Left renal pelvis (tissue), 4 donors: ENCODE measurements around the gene BCLAF1. TPM values are rescaled to one million over a fixed set of nuclear protein-coding genes. Genes with fewer than 3 reads are reported as not detected.

Experiments
- DNase-seq, 4 donors: peaks; one replicate each; pipeline ENCODE4 v3.0.0-alpha.2; 2013; ENCODE audit warnings: low read depth in 4 of 4, low spot score in 3 of 4
- polyA plus RNA-seq, 4 donors: library from polyadenylated mRNA; unstranded; fragments of 120-200 nt; gene quantifications; one replicate each; pipeline ENCODE4 v1.2.1, GENCODE V29; 2013; ENCODE audit not compliant: insufficient read length in 4 of 4

BCLAF1 gene
- 100 to 1,000 TPM; 162 to 268 (median 213) TPM for polyA plus RNA-seq

DNA sequence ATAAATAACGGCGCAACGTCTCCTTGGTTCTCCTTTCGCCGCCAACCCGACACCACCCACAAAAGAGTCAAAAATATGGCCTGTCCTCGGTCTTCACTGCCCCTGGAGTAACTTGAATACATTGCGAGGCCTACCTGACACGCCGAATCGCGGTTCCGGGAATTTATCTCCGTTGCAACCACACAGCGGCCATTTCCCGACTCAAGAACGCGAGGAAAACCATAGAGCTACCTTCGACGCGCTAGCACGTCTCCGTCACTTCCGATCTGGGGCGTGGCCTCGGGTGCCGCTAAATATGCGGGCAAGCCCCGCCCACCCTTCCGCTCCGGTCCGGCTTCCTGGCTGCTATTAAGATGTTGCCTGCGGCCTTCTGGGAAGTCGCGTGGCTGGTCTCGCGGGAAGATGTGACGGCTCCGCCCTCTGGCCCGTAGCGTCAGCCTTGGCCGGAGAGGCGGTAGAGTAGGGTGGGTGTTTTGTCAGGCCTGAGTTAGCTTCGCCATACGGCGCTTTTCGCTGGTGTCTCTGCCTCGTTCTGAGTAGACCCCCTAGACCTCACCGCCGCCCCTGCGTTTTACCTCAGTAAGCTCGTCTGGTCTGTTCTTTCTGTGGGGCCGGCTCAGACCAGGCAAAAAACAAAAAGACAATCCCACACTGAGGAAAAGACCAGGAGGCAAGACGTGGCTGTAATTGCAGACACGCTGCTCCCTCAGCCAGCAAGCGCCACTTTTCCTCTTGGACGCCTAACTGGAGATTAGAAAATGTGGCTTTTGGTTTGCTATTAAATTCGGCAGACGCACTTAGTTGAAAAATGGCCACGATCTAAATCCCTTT is at the start of gene BCLAF1:
Gene BCLAF1 (minus strand): TSS at position 268 of the 831 bp plus-strand sequence. CDS start 9,980 bp downstream, outside the sequence.
- DNase-seq: peak; percentile 97 to 99 (median 99)

- no peak for DNase-seq
Observed at GRCh38 chr6:136338486-136338885, 48.8 kb upstream of the BCLAF1 start.

GRCh38 chr6:136337606-136338005 is 48.0 kb upstream of the BCLAF1 start:
- no peak for DNase-seq

DNA sequence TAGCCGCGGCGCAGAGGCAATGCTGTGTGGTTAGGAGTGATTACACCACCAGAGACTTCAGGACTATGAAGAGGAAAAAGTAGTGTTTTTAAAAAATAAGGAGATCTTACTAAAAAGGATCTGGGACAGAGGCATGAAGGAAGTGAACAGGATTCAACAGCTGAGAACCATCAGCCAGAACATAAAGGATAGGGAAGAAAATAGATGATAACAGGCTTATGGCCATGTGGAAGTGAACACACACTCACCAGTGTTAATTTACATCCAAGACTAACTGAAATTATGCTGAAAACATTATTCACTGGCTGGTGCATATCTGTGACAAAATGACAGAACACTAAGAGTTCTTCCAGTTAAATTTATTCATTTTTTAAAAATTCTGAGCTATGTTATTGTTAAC is 47.5 kb upstream of the BCLAF1 start:
- DNase-seq: no peak

DNA sequence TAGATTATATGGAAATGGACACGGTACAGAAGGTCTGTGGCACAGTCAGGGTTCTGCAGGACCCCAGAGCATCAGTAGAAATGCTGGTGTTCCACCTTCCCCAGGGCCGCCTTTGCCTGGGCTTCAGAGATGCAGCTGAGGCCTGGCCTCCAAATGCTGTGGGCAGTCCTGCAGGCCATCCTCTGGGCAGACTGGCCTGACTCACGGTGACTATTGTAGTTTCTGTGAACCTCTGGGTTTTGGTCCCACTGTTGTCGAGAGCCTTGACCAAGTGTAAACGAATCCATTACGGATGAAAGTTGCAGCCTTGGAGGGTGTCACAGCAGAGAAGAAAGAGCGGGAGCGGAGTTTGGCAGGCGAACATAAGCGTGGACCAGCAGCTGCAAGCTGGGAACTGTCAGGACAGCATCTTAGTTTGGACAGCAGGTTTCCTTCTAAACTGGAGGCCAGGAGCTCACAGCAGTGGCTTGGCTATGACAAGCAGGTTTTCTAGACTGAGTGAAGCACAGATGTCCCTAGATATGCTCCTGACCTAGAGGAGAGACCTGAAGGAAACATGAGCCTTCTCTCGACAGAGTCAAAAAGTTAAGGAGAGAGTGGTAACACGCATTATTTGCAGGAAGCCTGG is 46.2 kb upstream of the BCLAF1 start:
- no peak for DNase-seq

DNA sequence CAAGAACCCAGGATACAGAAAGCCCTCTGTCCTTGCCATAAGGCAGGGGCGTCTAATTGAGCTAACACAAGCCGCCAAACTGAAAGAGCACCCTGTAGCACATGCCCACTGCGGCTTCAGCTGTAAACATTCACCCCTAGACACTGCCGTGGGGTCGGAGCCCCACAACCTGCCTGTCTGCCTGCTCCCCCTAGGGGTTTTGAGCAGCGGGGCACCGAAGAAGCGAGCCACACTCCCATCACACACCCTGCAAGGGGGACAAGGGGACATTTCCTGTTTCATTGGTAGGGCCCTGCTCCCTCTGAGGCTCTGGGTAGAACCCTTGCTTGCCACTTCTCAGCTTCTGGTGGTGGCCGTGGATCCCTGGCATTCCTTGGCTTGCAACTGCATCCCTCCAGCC is 45.2 kb upstream of the BCLAF1 start:
- no peak for DNase-seq

DNA sequence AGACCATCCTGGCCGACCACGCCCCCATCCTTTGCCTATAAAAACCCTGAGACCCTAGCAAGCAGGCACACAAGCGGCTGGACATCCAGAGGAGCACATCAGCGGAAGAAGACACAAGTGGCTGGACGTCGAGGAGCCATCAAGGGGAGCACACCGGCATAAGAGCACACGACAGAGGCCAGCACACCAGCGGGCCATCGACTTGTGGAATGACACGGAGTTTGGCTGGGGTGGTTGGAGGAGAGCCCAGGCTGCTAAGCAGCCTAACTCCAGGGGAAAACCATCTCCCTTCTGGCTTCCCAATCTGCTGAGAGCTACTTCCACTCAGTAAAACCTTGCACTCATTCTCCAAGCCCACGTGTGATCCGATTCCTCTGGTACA is 44.8 kb upstream of the BCLAF1 start:
- no peak for DNase-seq

GRCh38 chr6:136333824-136334464 is 44.3 kb upstream of the BCLAF1 start:
- no peak for DNase-seq

DNA sequence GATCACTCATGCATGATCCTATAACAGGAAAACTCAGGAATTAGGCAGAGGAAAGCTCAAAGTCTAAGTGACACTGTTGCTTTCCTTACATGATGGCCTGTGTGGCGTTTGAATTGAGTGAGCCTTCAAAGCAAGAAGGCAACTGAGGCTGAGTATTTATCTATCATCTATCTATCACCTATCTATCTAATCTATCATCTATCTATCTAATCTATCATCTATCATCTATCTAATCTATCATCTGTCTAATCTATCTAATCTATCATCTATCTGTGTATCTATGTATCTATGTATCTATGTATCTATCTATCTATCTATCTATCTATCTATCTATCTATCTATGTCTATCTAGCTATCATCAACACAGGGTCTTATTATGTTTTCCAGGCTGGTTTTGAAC is 41.8 kb upstream of the BCLAF1 start:
- DNase-seq: no peak

- no peak for DNase-seq
Observed at GRCh38 chr6:136330634-136331033, 41.0 kb upstream of the BCLAF1 start.

GRCh38 chr6:136326038-136326553 is 36.5 kb upstream of the BCLAF1 start:
- DNase-seq: no peak

DNA sequence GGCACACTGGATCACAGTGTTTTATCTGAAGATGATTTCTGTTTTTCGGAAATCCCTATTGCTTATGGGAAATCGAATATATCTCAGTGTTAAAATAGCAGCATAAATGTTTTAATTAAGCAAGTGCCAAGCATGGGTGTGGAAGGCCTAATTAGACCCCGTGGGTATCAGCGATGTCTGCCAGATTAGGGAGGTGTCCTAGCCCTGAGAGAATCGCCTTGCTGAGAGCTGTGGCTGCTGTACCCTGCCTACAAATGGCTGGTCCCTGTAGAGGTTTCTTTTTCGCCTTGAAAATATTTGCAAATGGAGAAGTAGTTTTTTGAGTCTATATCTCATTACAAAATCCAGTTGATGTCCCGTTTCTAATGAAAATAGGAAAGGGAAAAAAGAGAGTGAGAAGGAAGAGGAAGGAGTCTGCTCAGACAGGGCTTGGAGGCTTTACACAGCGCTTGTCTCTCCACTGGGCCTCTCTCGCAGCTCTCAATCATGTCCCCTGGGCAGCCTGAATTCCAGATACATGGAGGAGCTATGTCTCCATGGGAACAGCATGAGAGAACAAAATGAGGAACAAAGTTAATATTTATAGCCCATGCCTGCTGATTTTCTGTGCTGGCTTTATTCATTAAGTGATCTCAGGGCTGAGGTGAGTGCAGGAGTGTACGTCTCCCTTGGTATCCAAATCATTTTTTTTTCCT is 35.2 kb upstream of the BCLAF1 start:
- no peak for DNase-seq

GRCh38 chr6:136323431-136324112 is 33.9 kb upstream of the BCLAF1 start:
- no peak for DNase-seq

GRCh38 chr6:136319732-136320131 is 30.1 kb upstream of the BCLAF1 start:
- DNase-seq: no peak

DNA sequence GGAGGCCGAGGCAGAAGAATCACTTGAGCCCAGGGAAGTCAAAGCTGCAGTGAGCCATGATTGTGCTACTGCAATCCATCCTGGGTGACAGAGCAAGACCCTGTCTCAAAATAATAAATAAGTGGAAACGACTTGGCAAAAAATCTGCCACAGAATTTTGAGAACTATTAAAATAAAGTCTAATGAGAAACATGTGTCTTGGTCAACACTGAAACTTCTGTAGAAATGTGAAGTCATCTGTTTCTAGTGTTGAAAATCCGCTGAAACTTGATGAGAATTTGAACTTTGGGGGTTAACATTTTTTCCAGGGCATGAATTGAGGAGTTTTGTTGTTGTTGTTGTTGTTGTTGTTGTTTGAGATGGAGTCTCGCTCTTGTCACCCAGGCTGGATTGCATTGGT is 29.0 kb upstream of the BCLAF1 start:
- DNase-seq: no peak

DNA sequence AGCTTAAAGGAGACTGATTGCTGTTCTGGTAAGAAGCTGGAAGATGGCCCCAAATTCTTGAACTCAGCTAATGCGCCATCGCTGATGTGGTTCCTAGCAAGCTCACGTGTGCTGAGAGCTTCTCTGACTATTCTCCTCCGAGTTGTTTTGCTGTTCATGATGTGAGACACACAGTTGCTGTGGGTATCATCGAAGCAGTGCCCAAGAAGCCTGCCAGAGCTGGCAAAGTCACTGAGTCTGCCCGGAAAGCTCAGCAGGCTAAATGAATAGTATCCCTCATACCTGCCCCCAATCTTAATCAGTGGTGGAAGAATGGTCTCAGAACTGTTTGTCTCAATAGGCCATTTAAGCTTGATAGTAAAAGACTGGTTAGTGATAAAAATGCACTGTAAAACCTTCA is 28.3 kb upstream of the BCLAF1 start:
- no peak for DNase-seq

DNA sequence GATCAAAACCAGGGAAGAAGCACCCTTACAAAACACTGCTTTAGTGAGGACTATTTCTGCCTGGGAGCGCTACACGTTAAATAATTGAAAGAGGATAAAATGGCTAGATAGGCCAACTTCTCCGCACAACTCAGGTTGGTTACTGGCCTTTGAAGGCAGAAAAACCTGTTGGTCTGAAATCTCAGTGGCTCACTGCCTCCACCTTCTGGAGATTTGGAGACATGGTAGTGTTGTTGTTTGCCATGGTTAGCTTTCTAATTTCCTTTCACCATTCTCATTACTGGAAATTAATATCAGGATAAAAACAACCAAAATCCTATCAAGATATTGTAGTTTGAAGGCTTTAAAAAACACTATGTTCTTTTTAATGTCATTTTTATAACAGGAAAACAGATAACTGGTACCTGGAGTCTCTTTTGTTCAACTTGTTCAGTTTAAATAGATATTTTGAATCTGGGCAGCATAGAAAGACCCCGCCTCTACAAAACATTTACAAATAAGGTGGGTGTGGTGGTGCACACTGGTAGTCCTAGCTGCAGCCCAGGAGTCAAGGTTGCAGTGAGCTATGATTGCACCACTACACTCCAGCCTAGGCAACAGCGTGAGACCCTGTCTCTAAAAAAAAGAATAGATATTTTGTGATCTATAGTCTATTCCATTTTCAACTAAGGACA is 27.5 kb upstream of the BCLAF1 start:
- DNase-seq: peak in 3 of 4 donors; percentile 55 to 62 (median 55)

GRCh38 chr6:136315594-136315993 is 25.9 kb upstream of the BCLAF1 start:
- no peak for DNase-seq

DNA sequence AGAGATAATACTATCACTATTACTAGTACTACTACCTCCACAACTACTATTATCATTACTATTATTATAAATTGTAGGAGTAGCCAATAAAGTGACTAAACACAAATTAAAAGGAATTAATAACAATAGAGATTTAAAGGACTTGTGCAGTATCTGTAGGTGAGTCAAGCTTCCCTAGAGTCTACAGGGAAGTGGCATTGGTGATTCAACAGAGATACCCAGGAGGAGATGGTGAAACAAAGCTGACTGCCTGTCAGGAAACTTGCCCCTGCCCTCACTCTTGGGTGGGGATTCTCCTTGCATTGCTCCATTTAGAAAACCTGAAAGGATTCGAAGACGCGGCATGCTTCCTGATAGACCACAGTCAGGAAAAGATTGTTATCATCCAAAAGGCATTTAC is 23.3 kb upstream of the BCLAF1 start:
- no peak for DNase-seq
